KMS-11 (cell line): ENCODE measurements around the gene CDK5RAP2.

Experiments used
- H2AFZ ChIP-seq: fragments of 200-600 bp; sonication (generic); 2 replicates; pipeline ENCODE4 v1.6.1; 2016; ENCODE audit warnings: antibody characterized with exemption, mixed run types, low read depth
- H3K27ac ChIP-seq: fragments of 200-600 bp; sonication (generic); 2 replicates; pipeline ENCODE4 v1.6.1; 2016; ENCODE audit warnings: mild to moderate bottlenecking, mixed run types
- H3K27me3 ChIP-seq: fragments of 200-600 bp; sonication (generic); 2 replicates; pipeline ENCODE4 v1.6.1; 2017; ENCODE audit warnings: mild to moderate bottlenecking, low read depth, mixed run types, moderate library complexity; ENCODE audit not compliant: insufficient read depth
- H3K36me3 ChIP-seq: fragments of 200-600 bp; sonication (generic); 2 replicates; pipeline ENCODE4 v1.6.1; 2017; ENCODE audit warnings: mild to moderate bottlenecking, mixed run types; ENCODE audit not compliant: insufficient read depth
- H3K4me1 ChIP-seq: fragments of 200-600 bp; sonication (generic); 2 replicates; pipeline ENCODE4 v1.6.1; 2016; ENCODE audit warnings: mild to moderate bottlenecking, low read depth, mixed run types; ENCODE audit not compliant: poor library complexity, severe bottlenecking
- H3K4me2 ChIP-seq: fragments of 200-600 bp; sonication (generic); 2 replicates; pipeline ENCODE4 v1.7.0; 2016; ENCODE audit warnings: mild to moderate bottlenecking, mixed run types
- H3K4me3 ChIP-seq: fragments of 200-600 bp; sonication (generic); IDR thresholded peaks from 2 replicates; pipeline ENCODE4 v1.6.1; 2017; ENCODE audit warnings: low read depth, low read length, mixed read lengths; ENCODE audit not compliant: insufficient read depth
- H3K79me2 ChIP-seq: fragments of 200-600 bp; sonication (generic); 2 replicates; pipeline ENCODE4 v1.6.1; 2016; ENCODE audit warnings: low read depth, mixed run types; ENCODE audit not compliant: insufficient read depth
- H3K9ac ChIP-seq: fragments of 200-600 bp; sonication (generic); 2 replicates; pipeline ENCODE4 v1.6.1; 2016; ENCODE audit warnings: mild to moderate bottlenecking, mixed run types
- H4K20me1 ChIP-seq: fragments of 200-600 bp; sonication (generic); 2 replicates; pipeline ENCODE4 v1.6.1; 2016; ENCODE audit warnings: mild to moderate bottlenecking, mixed run types; ENCODE audit not compliant: insufficient read depth
- TF ChIP-seq, protein P1 (sequence below): fragments of 200-600 bp; sonication (generic); conservative IDR thresholded peaks from 2 replicates; pipeline ENCODE4 v1.6.1; 2017; ENCODE audit warnings: low read depth, mild to moderate bottlenecking, antibody characterized with exemption, low read length, moderate library complexity, mixed read lengths

The CDK5RAP2 gene

DNA sequence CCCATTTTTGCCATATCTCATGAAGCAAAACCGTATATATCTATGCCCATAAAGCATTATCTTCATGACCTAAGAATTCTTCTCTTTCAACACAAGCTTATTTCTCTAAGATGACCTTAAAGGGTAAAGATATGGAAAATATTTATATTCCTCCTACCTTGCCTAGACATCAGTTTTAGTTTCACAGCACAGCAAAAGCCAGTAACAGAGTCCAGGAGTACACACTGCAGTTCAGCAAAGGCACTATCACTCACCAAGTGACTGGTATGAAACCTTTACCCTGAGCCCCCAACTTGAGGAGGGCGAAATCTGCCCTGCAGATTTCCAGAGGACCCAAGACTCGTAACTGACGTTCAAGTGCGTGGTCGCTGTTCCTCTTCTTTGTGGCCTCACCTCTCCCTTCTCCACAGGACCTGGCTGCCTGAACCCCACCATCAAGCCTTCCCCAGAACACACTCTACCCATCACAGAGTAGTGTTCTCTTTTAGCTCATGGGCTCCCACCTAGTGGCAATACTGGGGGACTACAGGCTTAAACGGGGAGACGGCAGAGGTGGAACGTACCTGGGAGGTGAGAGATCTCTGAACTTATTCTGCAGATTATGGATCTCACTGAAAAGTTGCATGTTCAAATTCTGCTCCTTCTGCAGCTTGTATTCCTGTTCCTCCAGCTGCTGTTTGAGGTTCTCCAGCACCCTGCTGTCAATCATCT lies 141.0 kb downstream of the CDK5RAP2 start:
- TF ChIP-seq, protein P1, sequence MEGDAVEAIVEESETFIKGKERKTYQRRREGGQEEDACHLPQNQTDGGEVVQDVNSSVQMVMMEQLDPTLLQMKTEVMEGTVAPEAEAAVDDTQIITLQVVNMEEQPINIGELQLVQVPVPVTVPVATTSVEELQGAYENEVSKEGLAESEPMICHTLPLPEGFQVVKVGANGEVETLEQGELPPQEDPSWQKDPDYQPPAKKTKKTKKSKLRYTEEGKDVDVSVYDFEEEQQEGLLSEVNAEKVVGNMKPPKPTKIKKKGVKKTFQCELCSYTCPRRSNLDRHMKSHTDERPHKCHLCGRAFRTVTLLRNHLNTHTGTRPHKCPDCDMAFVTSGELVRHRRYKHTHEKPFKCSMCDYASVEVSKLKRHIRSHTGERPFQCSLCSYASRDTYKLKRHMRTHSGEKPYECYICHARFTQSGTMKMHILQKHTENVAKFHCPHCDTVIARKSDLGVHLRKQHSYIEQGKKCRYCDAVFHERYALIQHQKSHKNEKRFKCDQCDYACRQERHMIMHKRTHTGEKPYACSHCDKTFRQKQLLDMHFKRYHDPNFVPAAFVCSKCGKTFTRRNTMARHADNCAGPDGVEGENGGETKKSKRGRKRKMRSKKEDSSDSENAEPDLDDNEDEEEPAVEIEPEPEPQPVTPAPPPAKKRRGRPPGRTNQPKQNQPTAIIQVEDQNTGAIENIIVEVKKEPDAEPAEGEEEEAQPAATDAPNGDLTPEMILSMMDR, result peak; percentile 61
- no peak overlapping the region for H3K27ac ChIP-seq
- H2AFZ ChIP-seq, result no peak overlapping the region
- no peaks in the 10 kb centered on the region for H3K27me3 ChIP-seq
- no peaks in the 10 kb centered on the region for H4K20me1 ChIP-seq
- H3K4me1 ChIP-seq, result no peaks in the 10 kb centered on the region
- no peak overlapping the region for H3K9ac ChIP-seq
- H3K4me2 ChIP-seq, result no peak overlapping the region
- H3K4me3 ChIP-seq, result no peak overlapping the region
- no peaks in the 10 kb centered on the region for H3K79me2 ChIP-seq
- H3K36me3 ChIP-seq, result no peaks in the 10 kb centered on the region; the same call in 1 of the 2 replicates

DNA sequence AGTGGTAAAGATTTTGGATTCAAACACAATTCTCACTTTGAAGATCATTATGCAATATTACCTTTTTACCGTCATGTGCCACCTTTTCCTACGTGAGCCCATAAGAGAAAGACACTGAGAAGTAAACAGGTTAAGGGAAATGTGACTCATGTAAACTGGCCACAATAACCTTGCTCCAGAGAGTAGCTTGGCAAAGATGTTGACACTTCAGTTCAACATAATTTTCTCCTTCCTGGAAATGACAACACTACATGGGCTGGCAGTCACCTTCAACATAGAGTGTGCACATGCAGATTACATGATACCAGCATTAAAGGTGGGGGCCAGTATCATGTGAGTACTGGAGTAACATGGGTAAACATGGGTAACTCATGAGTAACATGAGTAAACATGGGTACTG lies 141.9 kb downstream of the CDK5RAP2 start:
- Histone ChIP-seq H3K79me2 (no peaks in the 10 kb centered on the region), H3K27ac (no peak overlapping the region), H3K9ac (no peak overlapping the region), H3K4me2 (no peak overlapping the region), H4K20me1 (no peaks in the 10 kb centered on the region), H3K27me3 (no peaks in the 10 kb centered on the region), H3K36me3 (no peaks in the 10 kb centered on the region; the same call in 1 of the 2 replicates), H2AFZ (no peak overlapping the region), H3K4me1 (no peaks in the 10 kb centered on the region), H3K4me3 (no peak overlapping the region)
- TF ChIP-seq, protein P1, result no peak

DNA sequence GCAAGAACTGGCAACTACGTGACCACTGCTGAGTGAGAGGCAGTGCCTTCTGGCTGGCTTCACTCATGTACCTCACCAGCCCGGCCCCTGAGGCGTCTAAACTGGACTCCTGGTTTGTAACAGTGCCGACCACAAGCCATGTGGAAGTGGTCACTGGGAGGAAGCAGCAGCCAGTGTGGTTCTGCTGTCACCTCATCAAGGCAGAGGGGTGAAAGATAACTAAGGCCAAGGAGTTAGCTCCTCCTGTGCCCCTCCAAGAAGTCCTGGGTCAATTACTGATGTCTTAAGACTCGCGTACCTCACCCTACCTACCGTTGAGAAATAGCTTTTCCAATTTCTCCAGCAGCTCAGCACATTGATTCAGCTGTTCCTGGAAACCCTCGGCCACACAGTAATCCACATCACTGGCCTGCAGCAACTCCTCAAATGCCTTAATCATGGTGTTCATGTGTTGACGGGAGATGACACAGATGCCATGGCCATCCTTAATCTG lies 142.9 kb downstream of the CDK5RAP2 start:
- no peak overlapping the region for H3K27ac ChIP-seq
- H3K4me3 ChIP-seq, result no peak overlapping the region
- H2AFZ ChIP-seq, result no peak overlapping the region
- no peaks in the 10 kb centered on the region for H3K4me1 ChIP-seq
- TF ChIP-seq, protein P1, result no peak
- H3K79me2 ChIP-seq, result no peaks in the 10 kb centered on the region
- no peaks in the 10 kb centered on the region for H4K20me1 ChIP-seq
- no peaks in the 10 kb centered on the region; the same call in 1 of the 2 replicates for H3K36me3 ChIP-seq
- H3K27me3 ChIP-seq, result no peaks in the 10 kb centered on the region
- no peak overlapping the region for H3K4me2 ChIP-seq
- H3K9ac ChIP-seq, result no peak overlapping the region

DNA sequence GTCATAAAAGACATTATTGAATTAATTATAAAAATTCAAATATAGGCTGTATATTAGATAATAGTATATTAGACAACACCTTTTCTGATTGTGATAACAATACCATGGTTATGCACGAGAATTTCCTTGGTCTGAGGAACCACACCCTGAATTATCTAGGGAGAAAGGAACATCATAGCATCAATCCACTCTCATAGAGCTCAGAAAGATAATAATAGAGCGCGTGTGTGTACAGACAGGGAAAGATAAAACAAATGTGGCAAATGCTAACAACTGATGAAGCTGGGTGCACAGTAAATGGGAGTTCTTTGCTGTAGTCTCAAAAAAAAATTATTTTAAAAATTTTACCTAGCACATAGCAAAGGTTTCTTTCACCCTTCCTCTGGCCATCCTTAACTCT lies 143.5 kb downstream of the CDK5RAP2 start:
- no peak overlapping the region for H3K27ac ChIP-seq
- no peaks in the 10 kb centered on the region for H4K20me1 ChIP-seq
- TF ChIP-seq, protein P1, result no peak
- H2AFZ ChIP-seq, result no peak overlapping the region
- H3K4me2 ChIP-seq, result no peak overlapping the region
- no peaks in the 10 kb centered on the region for H3K27me3 ChIP-seq
- H3K79me2 ChIP-seq, result no peaks in the 10 kb centered on the region
- no peak overlapping the region for H3K4me3 ChIP-seq
- no peak overlapping the region for H3K9ac ChIP-seq
- no peaks in the 10 kb centered on the region; the same call in 1 of the 2 replicates for H3K36me3 ChIP-seq
- no peaks in the 10 kb centered on the region for H3K4me1 ChIP-seq
